Nephron progenitor cell (in vitro differentiated cells): Measurements from ENCODE around the gene PKM.

Experiments used
- DNase-seq: peaks from one replicate; pipeline ENCODE4 v3.0.0; 2021
- H3K27ac Mint-ChIP-seq: 2 replicates; pipeline ENCODE4 v1.8.0; 2021; ENCODE audit warnings: mild to moderate bottlenecking, moderate library complexity, mixed read lengths
- H3K27me3 Mint-ChIP-seq: 2 replicates; pipeline ENCODE4 v1.8.0; 2021; ENCODE audit warnings: mild to moderate bottlenecking, low read depth, mixed read lengths; ENCODE audit not compliant: poor library complexity
- H3K36me3 Mint-ChIP-seq: 2 replicates; pipeline ENCODE4 v1.8.0; 2021; ENCODE audit warnings: low read depth, mixed read lengths
- H3K4me1 Mint-ChIP-seq: 2 replicates; pipeline ENCODE4 v1.8.0; 2021; ENCODE audit warnings: mixed read lengths
- H3K4me3 Mint-ChIP-seq: 2 replicates; pipeline ENCODE4 v1.8.0; 2021; ENCODE audit warnings: mild to moderate bottlenecking, moderate library complexity, mixed read lengths
- H3K9me3 Mint-ChIP-seq: 2 replicates; pipeline ENCODE4 v1.8.0; 2021; ENCODE audit warnings: mild to moderate bottlenecking, moderate library complexity, mixed read lengths
- TF ChIP-seq, protein P1 (sequence below): fragments of 200-600 bp; sonication (generic); IDR thresholded peaks from 2 replicates; pipeline ENCODE4 v1.5.0; 2021; ENCODE audit warnings: antibody characterized with exemption

PKM gene

GRCh38 chr15:72176159-72176558, 54.8 kb downstream of the PKM start:
- Mint-ChIP-seq H3K27ac (no peak overlapping the region), H3K27me3 (peaks cover 11% of the 10 kb centered on the region), H3K4me3 (no peak overlapping the region), H3K36me3 (no peaks in the 10 kb centered on the region), H3K4me1 (peaks cover 58% of the 10 kb centered on the region), H3K9me3 (no peaks in the 10 kb centered on the region)
- no peak for DNase-seq
- TF ChIP-seq, protein P1, sequence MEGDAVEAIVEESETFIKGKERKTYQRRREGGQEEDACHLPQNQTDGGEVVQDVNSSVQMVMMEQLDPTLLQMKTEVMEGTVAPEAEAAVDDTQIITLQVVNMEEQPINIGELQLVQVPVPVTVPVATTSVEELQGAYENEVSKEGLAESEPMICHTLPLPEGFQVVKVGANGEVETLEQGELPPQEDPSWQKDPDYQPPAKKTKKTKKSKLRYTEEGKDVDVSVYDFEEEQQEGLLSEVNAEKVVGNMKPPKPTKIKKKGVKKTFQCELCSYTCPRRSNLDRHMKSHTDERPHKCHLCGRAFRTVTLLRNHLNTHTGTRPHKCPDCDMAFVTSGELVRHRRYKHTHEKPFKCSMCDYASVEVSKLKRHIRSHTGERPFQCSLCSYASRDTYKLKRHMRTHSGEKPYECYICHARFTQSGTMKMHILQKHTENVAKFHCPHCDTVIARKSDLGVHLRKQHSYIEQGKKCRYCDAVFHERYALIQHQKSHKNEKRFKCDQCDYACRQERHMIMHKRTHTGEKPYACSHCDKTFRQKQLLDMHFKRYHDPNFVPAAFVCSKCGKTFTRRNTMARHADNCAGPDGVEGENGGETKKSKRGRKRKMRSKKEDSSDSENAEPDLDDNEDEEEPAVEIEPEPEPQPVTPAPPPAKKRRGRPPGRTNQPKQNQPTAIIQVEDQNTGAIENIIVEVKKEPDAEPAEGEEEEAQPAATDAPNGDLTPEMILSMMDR = no peak

GRCh38 chr15:72175186-72176044, 55.6 kb downstream of the PKM start:
- H3K36me3 Mint-ChIP-seq = no peaks in the 10 kb centered on the region
- no peak overlapping the region for H3K27ac Mint-ChIP-seq
- peaks cover 11% of the 10 kb centered on the region for H3K27me3 Mint-ChIP-seq
- TF ChIP-seq, protein P1 = no peak
- peaks cover 55% of the 10 kb centered on the region for H3K4me1 Mint-ChIP-seq
- DNase-seq = no peak
- H3K9me3 Mint-ChIP-seq = no peaks in the 10 kb centered on the region
- H3K4me3 Mint-ChIP-seq = no peak overlapping the region

GRCh38 chr15:72174551-72175165, 56.3 kb downstream of the PKM start:
- no peaks in the 10 kb centered on the region for H3K36me3 Mint-ChIP-seq
- no peak overlapping the region for H3K27ac Mint-ChIP-seq

DNA sequence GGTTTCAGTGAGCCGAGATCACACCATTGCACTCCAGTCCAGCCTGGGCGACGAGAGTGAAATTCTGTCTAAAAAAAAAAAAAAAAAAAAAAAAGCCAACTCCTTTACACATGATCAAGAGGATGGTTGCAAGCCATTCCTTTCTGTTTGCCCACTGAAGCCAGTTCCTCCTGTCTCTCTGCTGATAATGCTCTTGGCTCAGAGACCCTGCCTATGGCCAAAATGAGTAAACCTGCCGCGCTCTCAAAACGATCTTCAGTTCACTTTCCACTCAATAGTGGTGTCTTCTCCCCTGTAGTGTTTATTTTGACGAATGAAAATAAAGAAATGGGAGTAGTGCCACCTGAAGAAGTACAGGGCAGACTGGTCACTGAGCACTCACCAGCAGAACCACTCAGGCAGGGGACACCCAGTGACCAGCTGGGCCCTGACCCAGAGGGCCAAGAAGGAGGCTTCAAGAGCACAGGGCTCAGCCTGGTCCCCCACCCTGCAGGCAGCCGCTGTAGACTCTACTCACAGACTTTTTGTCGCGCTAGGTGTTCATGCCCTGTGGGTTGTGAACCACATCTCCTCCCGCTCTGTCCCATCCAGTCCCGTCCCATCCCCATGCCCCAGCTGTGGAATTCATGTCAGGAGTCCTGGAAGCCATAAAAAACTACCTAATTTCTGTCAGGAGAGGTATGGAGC, 57.0 kb downstream of the PKM start:
- DNase-seq = no peak
- Mint-ChIP-seq H3K27me3 (peaks cover 11% of the 10 kb centered on the region), H3K9me3 (no peaks in the 10 kb centered on the region), H3K36me3 (no peaks in the 10 kb centered on the region), H3K4me3 (no peak overlapping the region), H3K27ac (no peak overlapping the region), H3K4me1 (peaks cover 56% of the 10 kb centered on the region)
- TF ChIP-seq, protein P1 = no peak

More at GRCh38 chr15:72174551-72175165, 56.3 kb downstream of the PKM start:
- TF ChIP-seq, protein P1 = no peak
- Mint-ChIP-seq H3K4me1 (peaks cover 56% of the 10 kb centered on the region), H3K27me3 (peaks cover 11% of the 10 kb centered on the region), H3K9me3 (no peaks in the 10 kb centered on the region), H3K4me3 (no peak overlapping the region)
- DNase-seq = no peak

DNA sequence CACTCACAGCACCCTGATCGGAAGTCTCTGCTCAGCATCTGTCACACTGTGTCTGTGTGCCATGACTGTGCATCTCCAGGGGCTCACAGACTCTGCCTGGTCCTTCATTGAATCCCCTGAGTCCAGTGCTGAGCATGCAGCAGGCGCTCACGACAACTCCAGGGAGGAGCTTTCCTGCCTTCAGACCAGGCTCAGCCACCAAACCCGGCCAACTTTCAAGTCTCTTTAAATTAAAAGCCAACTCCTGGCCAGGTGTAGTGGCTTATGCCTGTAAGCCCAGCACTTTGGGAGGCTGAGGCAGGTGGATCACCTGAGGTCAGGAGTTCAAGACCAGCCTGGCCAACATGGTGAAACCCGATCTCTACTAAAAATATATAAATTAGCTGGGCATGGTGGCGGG, 57.6 kb downstream of the PKM start:
- DNase-seq = no peak
- no peaks in the 10 kb centered on the region for H3K9me3 Mint-ChIP-seq
- no peak overlapping the region for H3K27ac Mint-ChIP-seq
- H3K27me3 Mint-ChIP-seq = peaks cover 11% of the 10 kb centered on the region
- no peak overlapping the region for H3K4me3 Mint-ChIP-seq
- no peaks in the 10 kb centered on the region for H3K36me3 Mint-ChIP-seq
- H3K4me1 Mint-ChIP-seq = peaks cover 58% of the 10 kb centered on the region
- TF ChIP-seq, protein P1 = no peak
